Activated CD4-positive, alpha-beta T cell treated with anti-CD3 and anti-CD28 coated beads, Interleukin-2, amount 50 U/mL, for 1 hour (primary cell): ENCODE data around the gene TRPM3.

Experiments
- DNase-seq: peaks from one replicate; pipeline ENCODE4 v3.0.0-alpha.2; 2020

Gene TRPM3

DNA sequence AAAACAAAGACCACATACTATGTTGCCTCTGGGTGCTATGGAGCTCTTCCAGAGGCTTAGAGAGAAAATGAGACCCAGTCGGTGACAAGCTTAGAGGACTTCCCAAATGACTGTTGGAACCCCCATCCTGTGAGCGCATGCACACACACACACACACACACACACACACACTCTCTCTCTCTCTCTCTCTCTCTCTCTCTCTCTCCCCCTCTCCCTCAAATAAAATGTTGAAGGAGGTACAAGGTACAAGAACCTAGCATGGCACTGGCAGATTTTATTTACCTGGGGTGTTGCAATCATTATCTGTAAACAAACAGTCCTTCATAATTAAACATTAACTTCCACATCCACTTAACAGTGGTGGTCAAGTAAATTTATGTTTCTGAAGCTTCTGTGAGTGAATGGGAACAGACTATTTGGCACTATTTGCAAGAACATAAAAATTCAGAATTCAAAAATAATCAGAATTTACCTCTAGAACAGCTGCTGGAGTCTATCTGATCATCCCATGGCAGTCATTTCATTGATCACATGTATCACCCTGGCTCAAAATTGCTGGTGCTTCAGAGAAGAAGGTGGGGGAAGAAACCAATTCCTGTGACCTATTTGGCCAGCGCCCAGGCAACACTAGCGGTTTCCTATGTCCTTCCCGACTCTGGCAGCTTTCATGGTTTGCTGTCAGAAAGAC is 24.9 kb downstream of the TRPM3 start:
- no peak for DNase-seq

- DNase-seq, result no peak
Measured at GRCh38 chr9:71094708-71095251, 26.6 kb downstream of the TRPM3 start.

DNA sequence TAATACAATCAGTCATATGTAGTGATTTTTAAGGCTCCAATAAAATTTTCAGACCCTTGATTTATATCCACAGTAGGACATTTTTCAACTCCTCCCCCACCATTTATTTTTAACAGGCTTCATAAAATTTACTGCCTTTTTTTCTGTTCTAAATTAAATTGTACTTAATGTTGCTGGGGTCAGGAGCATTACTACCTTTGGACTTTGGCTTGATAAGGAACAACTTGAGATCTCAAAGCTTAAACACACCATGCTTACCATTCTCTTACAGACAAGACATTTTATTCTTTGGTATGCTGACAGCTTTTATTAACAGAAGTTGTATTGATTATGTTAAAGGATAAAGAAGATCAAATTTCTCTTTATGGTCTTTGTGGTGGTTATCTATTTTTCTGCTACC is 30.5 kb downstream of the TRPM3 start:
- DNase-seq, result no peak

- no peak for DNase-seq
Measured at GRCh38 chr9:71079451-71079850, 42.0 kb downstream of the TRPM3 start.

GRCh38 chr9:71076096-71076495 is 45.3 kb downstream of the TRPM3 start:
- no peak for DNase-seq

DNA sequence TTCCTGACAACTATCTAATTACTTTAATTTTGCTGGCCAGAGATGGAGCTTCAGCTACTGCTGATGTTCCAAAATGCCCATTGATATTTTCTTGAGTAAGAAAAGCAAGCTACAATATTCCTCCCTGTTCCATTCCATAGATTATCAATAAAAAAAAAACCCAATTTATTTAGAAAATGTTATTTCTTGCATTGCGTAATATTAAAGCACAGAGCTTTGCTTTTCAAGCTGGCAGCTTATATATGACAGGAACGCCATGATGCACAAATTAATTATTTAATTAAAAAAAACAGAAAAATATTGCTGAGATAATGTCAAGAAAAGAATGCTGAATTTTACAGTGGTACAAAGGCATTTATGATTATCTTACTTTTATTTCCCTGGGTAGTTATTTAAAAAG is 47.9 kb downstream of the TRPM3 start:
- DNase-seq, result no peak

- no peak for DNase-seq
Measured at GRCh38 chr9:71072587-71072986, 48.8 kb downstream of the TRPM3 start.

GRCh38 chr9:71071633-71072032 is 49.8 kb downstream of the TRPM3 start:
- DNase-seq, result no peak

- DNase-seq, result no peak
Measured at GRCh38 chr9:71058660-71059059, 62.8 kb downstream of the TRPM3 start.

DNA sequence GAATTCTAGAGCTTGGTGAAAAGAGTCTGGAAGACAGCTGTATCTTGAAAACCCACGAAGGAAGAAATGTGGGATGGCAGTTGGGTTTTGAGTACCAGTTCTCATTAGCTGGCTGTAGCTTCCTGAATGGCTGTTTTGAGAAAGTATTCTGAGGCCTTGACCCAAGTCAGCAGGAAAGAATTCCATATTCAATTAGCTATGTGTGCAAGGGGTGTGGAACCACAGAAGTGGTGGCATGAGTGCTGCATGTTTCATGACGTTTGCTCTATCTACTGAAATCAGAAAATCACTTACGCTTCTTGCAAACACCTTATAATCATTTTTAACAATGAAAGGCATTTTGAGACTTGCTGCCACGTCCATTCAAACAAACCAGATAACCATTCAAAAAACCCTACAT is 69.1 kb downstream of the TRPM3 start:
- no peak for DNase-seq

DNA sequence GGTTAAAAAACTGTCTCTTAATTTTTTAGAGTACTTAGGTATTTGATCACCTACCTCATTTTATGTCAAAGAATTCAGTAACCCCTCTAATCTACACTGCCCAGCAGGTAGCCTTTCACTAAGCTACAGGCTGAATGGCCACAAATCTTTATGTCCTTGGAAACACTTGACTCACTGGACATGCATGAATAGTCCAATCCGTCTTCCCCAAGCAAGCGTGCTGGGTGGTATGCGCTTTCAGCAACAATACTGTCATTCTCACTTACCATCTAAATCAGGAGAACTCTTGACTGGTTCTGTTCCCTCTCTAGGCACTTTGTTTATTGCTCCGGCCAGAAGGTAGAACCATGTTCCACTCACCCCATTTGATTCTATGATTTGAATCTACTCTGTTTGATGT is 73.1 kb downstream of the TRPM3 start:
- DNase-seq, result no peak

- no peak for DNase-seq
Measured at GRCh38 chr9:71042448-71042990, 78.9 kb downstream of the TRPM3 start.

DNA sequence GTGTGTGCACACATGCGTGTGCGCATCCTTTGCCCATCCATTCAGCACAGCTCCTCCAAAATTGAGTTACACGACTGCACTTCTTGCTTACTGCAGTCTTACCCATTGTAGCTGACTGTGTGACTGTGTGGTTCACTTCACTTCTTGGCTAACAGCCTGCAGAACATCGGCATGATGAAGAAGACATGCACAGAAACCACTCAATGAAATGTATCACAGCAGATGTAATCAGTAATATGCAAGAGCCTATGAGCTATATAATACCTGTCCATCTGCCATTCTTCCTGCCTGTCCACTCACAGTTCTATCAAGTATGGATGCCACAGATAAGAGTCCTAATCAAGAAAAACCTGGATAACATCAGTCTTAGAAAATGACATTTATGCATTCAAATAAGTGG is 83.9 kb downstream of the TRPM3 start:
- DNase-seq, result no peak

- no peak for DNase-seq
Measured at GRCh38 chr9:71036501-71036900, 84.9 kb downstream of the TRPM3 start.

GRCh38 chr9:71032779-71033178 is 88.6 kb downstream of the TRPM3 start:
- DNase-seq, result no peak

GRCh38 chr9:71025728-71026127 is 95.7 kb downstream of the TRPM3 start:
- no peak for DNase-seq

DNA sequence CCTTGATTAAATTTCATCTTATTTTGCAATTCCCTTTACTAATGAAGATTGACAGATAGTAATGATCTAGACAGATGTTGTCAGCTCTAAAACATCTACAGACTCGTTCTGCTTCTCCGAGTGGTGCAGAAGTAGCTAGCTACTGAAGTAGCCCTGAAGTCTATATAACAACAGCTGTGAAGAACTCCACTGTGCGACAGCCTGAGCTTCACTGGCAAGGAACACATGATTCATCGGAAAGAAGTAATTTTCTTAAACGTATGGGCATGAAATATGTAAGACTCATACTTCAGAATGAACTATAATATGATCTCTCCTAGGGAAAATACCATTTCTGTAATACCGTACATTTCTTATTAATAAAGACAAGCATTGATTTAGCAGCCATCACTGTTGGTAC is 96.2 kb downstream of the TRPM3 start:
- DNase-seq, result no peak

DNA sequence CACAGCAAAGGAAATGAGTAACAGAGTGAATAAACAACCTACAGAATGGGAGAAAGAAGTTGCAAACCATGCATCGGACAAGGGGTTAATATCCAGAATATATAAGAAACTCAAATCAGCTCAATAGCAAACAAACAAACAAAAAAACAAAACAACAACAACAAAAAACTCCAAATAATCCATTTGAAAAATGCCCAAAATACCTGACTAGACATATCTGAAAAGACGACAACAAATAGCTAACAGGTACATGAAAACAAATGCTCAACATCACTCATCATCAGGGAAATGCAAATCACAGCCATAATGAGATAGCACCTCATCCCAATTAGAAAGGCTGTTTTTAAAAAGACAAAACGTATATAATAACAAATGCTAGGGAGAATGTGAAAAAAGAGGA is 111.2 kb downstream of the TRPM3 start:
- no peak for DNase-seq

GRCh38 chr9:71005456-71005855 is 116.0 kb downstream of the TRPM3 start:
- no peak for DNase-seq

GRCh38 chr9:71004196-71004595 is 117.2 kb downstream of the TRPM3 start:
- no peak for DNase-seq

GRCh38 chr9:71003346-71003745 is 118.1 kb downstream of the TRPM3 start:
- no peak for DNase-seq

DNA sequence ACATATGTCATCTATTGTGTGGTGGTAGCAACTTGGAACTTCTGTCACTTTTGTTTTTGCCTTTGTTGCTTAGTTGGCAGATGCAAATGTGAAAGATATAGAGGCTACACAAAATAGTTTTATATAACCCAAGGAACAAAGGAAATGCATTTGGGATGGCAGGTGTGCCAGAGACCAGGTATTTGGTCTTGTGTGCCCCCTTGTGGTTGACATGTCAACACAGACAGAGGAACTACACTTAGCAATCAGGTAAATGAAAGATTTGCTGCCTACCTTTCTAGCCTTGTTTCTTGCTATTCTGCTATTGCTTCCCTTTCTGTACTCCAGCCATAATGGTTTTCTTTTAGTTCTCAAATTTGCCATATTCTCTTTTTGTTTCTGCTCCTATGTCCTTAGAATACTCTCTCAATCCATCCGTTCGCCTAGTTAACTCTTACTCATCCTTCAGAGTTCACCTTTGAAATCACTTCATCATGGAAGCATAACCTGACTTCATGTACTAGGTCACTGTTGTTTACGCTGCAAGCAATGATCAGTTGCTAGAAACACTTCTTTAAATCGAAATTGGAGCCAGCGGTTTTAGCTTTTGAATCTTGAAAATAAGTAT is 119.5 kb downstream of the TRPM3 start:
- DNase-seq, result no peak

DNA sequence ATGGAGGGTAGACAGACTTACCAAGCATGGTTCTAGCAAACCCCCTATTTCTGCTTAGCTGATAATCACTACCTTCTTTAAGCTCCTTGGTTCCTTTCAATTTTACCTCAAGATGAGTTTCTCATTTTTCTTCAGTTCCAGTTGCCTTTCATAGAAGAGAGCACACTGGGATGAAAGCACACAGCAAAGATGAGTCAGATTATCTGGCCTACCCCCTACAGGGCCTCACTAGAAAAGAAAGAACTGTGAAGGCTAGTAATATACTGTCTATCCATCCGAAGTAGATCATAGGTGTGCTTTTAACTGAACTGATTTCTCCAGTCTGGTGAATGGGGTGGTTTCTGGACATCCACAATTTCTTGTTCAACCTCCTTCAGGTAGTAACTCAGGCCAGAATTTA is 122.5 kb downstream of the TRPM3 start:
- DNase-seq, result no peak

DNA sequence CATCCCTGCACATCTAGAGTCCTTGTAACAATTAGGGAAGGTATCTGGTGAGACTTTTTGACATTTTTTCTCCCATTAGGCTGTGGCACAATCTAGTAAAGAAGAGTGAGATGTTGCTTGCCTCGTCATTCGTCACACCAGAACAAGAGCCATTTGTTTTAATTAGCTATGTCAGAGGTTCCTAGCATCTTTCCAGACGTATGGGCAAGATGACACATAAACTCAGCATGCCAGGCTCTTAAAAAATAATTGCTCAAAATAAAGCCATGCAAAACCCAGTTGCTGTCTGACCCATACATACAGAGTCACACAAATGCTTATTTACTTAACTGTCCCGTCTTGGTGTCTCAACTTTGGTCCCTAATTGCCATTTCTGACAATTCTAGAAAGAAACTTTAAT is 125.9 kb downstream of the TRPM3 start:
- DNase-seq, result no peak

DNA sequence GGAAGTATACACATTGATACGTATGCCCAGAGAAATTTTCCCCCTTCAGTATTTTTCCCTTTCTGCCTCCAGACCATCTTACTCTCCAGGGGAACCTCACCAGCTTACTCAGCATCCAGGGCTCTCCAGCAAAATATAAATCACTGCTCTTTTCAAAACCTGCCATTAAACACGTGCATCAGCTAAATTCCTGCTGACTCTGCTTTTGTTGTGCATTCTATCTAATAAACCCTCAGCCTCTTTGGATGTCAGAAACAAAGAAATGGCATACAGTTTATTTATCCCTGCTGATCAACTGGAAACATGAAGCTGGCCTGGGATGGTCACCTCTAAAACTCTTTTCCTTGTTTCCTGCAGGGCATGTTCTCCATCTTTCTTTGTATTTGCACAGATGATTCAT is 126.8 kb downstream of the TRPM3 start:
- DNase-seq, result no peak
